ENCODE results near the gene N4BP2. TPM values are rescaled to one million over a fixed set of nuclear protein-coding genes. Genes with fewer than 3 reads are reported as not detected.
"Not testable (repeated sequence)": the region's sequence is repeated elsewhere in the genome, so short reads cannot be mapped to it uniquely, and the experiment has no call there.

N4BP2 gene
- total RNA-seq, 1 experiment from 2014 or later, result 8.8 TPM

DNA sequence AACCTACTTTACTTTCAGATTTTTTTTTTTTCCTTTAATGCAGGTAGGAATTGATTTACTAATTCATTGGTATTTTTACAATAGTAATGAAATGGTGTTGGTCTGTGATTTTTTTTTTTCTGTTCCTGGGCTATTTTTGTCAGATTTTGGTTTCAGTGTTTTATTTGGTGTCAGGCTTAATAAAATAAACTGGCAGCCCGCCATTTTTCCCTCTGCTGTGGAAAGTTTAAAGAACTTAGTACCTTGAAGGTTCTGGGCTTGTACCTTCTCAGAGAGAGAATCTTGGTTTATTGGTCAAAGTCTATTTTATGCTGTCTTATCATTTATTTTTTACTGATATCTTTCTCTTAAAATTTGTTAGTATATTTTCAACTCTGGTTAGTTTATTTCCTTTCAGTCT, 76.2 kb downstream of the N4BP2 start:
- DNase-seq (ENCODE audit: unreplicated experiment), result no peak
- POLR2A ChIA-PET, result interaction anchor here (0.9 to 1.3 kb wide), 2 partner anchors 75 to 184 kb away, joined by 3 read pairs; no protein-coding TSS in a partner anchor
- Mint-ChIP-seq H3K27me3 (ENCODE audit: insufficient read depth, unreplicated experiment) (no peaks in the 10 kb centered on the region), H3K4me3 (ENCODE audit: unreplicated experiment) (no peak overlapping the region), H3K9me3 (ENCODE audit: unreplicated experiment) (no peaks in the 10 kb centered on the region), H3K27ac (ENCODE audit: low read depth, unreplicated experiment) (no peak overlapping the region), H3K36me3 (ENCODE audit: insufficient read depth, unreplicated experiment) (peaks cover 21% of the 10 kb centered on the region), H3K4me1 (ENCODE audit: insufficient read depth, unreplicated experiment) (no peaks in the 10 kb centered on the region)
- TF ChIP-seq, protein P1, sequence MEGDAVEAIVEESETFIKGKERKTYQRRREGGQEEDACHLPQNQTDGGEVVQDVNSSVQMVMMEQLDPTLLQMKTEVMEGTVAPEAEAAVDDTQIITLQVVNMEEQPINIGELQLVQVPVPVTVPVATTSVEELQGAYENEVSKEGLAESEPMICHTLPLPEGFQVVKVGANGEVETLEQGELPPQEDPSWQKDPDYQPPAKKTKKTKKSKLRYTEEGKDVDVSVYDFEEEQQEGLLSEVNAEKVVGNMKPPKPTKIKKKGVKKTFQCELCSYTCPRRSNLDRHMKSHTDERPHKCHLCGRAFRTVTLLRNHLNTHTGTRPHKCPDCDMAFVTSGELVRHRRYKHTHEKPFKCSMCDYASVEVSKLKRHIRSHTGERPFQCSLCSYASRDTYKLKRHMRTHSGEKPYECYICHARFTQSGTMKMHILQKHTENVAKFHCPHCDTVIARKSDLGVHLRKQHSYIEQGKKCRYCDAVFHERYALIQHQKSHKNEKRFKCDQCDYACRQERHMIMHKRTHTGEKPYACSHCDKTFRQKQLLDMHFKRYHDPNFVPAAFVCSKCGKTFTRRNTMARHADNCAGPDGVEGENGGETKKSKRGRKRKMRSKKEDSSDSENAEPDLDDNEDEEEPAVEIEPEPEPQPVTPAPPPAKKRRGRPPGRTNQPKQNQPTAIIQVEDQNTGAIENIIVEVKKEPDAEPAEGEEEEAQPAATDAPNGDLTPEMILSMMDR (IDR thresholded peaks at IDR 0.05; ENCODE audit: unreplicated experiment), result no peak
- intact Hi-C loops (cut with micrococcal nuclease), result no loop called here
- CTCF ChIA-PET, result interaction anchor here (0.7 to 1.6 kb wide), 4 partner anchors 17 to 190 kb away, joined by 3 to 6 read pairs (median 4); no protein-coding TSS in a partner anchor
- no TSS peak for BruUV-seq (replicated peaks)

DNA sequence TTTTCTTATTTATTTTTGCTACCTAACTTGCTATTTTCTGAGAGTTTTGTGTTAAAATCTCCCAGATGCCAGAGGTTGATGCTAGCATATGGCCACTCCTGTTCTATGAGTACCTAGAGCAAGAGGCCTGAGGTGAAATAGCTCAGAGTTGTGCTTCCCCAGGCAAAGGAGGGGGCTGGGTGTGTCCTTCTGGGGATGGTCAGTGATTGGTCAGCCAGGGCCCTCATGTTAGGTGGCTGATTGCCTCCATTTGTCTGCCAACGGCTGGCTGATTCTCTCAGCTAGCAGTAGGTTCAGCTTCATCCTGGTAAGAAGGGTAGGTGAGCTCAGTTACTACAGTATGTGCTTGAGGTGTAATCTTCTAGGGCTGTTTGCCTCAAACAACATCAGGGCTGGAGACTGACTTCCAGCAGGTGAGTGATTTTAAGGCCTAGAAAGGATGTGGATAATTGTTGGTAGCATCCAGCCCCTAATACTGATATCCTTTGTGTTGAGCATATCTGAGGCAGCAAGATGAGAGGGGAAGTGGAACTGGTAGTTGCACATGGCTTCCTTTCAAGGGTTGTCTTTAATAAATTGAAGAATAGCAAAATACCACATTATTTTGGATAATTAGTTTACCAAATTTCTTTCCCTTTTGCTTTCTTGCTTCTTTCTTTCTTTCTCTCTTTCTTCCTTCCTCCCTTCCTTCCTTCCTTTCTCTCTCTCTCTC, 77.7 kb downstream of the N4BP2 start:
- Mint-ChIP-seq H3K36me3 (ENCODE audit: insufficient read depth, unreplicated experiment) (peaks cover 21% of the 10 kb centered on the region), H3K27me3 (ENCODE audit: insufficient read depth, unreplicated experiment) (no peaks in the 10 kb centered on the region), H3K4me1 (ENCODE audit: insufficient read depth, unreplicated experiment) (no peaks in the 10 kb centered on the region), H3K27ac (ENCODE audit: low read depth, unreplicated experiment) (no peak overlapping the region), H3K4me3 (ENCODE audit: unreplicated experiment) (no peak overlapping the region), H3K9me3 (ENCODE audit: unreplicated experiment) (no peaks in the 10 kb centered on the region)
- no TSS peak for BruUV-seq (replicated peaks)
- ChIA-PET CTCF (interaction anchor here (0.6 to 0.7 kb wide), 2 partner anchors 76 to 348 kb away, joined by 3 read pairs; no protein-coding TSS in a partner anchor), POLR2A (no interaction called here)
- intact Hi-C loops (cut with micrococcal nuclease), result no loop called here
- TF ChIP-seq, protein P1 (IDR thresholded peaks at IDR 0.05; ENCODE audit: unreplicated experiment), result no peak
- no peak for DNase-seq (ENCODE audit: unreplicated experiment)

DNA sequence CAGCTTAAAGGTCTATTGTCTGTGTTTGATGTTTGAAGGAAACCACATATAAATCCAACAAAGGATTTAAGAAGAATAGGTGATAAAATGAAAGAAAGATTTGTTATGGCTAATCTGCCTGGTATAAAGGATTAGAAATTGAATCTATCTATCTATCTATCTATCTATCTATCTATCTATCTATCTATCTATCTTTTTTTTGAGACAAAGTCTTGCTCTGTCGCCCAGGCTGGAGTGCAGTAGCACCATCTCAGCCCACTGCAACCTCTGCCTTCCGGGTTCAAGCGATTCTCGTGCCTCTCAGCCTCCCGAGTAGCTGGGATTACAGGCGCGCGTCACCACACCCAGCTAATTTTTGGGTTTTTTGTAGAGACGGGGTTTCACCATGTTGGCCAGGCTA, 79.6 kb downstream of the N4BP2 start:
- H3K27me3 Mint-ChIP-seq (ENCODE audit: insufficient read depth, unreplicated experiment); BruUV-seq (replicated peaks); POLR2A ChIA-PET; H3K4me1 Mint-ChIP-seq (ENCODE audit: insufficient read depth, unreplicated experiment); intact Hi-C loops (cut with micrococcal nuclease); DNase-seq (ENCODE audit: unreplicated experiment); H3K9me3 Mint-ChIP-seq (ENCODE audit: unreplicated experiment); H3K27ac Mint-ChIP-seq (ENCODE audit: low read depth, unreplicated experiment); H3K4me3 Mint-ChIP-seq (ENCODE audit: unreplicated experiment): not testable (repeated sequence)
- H3K36me3 Mint-ChIP-seq (ENCODE audit: insufficient read depth, unreplicated experiment), result peaks cover 17% of the 10 kb centered on the region
- CTCF ChIA-PET, result interaction anchor here (1.9 kb wide), 1 partner anchor 189 kb away, joined by 6 read pairs; no protein-coding TSS in a partner anchor

DNA sequence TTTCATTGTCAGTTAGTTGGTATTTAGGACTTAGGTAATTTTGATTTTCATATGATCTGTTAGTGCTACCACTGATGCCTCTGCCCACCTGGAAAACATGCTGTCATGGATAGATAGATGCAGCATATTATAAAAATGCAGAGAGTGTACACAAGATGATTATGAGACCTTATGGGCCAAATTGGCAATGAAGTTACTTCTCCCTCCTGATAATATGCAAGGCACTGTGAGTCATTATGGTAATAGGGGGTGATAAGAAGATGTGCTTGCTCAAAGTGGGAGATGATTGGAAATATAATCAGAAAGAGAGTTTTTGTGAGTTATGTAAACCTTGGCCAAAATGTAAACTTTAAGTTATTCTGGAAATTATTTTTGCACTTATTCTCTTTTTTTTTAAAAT, 83.5 kb downstream of the N4BP2 start:
- no peaks in the 10 kb centered on the region for H3K9me3 Mint-ChIP-seq (ENCODE audit: unreplicated experiment)
- intact Hi-C loops (cut with micrococcal nuclease), result no loop called here
- TF ChIP-seq, protein P1 (IDR thresholded peaks at IDR 0.05; ENCODE audit: unreplicated experiment), result no peak
- H3K27me3 Mint-ChIP-seq (ENCODE audit: insufficient read depth, unreplicated experiment), result no peaks in the 10 kb centered on the region
- no TSS peak for BruUV-seq (replicated peaks)
- no peak overlapping the region for H3K4me3 Mint-ChIP-seq (ENCODE audit: unreplicated experiment)
- H3K27ac Mint-ChIP-seq (ENCODE audit: low read depth, unreplicated experiment), result no peak overlapping the region
- POLR2A ChIA-PET, result no interaction called here
- peaks cover 26% of the 10 kb centered on the region for H3K36me3 Mint-ChIP-seq (ENCODE audit: insufficient read depth, unreplicated experiment)
- no peaks in the 10 kb centered on the region for H3K4me1 Mint-ChIP-seq (ENCODE audit: insufficient read depth, unreplicated experiment)
- no peak for DNase-seq (ENCODE audit: unreplicated experiment)
- CTCF ChIA-PET, result no interaction called here

DNA sequence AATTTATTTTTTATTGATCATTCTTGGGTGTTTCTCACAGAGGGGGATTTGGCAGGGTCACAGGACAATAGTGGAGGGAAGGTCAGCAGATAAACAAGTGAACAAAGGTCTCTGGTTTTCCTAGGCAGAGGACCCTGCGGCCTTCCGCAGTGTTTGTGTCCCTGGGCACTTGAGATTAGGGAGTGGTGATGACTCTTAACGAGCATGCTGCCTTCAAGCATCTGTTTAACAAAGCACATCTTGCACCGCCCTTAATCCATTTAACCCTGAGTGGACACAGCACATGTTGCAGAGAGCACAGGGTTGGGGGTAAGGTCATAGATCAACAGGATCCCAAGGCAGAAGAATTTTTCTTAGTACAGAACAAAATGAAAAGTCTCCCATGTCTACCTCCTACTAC, 83.9 kb downstream of the N4BP2 start:
- H3K9me3 Mint-ChIP-seq (ENCODE audit: unreplicated experiment); intact Hi-C loops (cut with micrococcal nuclease); CTCF ChIA-PET; H3K27me3 Mint-ChIP-seq (ENCODE audit: insufficient read depth, unreplicated experiment); BruUV-seq (replicated peaks); DNase-seq (ENCODE audit: unreplicated experiment); POLR2A ChIA-PET; H3K4me1 Mint-ChIP-seq (ENCODE audit: insufficient read depth, unreplicated experiment); H3K4me3 Mint-ChIP-seq (ENCODE audit: unreplicated experiment); H3K27ac Mint-ChIP-seq (ENCODE audit: low read depth, unreplicated experiment): not testable (repeated sequence)
- peaks cover 22% of the 10 kb centered on the region for H3K36me3 Mint-ChIP-seq (ENCODE audit: insufficient read depth, unreplicated experiment)

All from MCF 10A (cell line).